WERI-Rb-1 (cell line): Measurements from ENCODE around the gene SEMA4D.

ENCODE experiments used
- DNase-seq: peaks from one replicate; pipeline ENCODE4 v3.0.0-alpha.2; 2020
- H3K27ac ChIP-seq: fragments of 250-450 bp; sonication (Bioruptor Pico); 2 replicates; pipeline ENCODE4 v1.5.1; 2020; ENCODE audit warnings: mild to moderate bottlenecking, moderate library complexity
- H3K27me3 ChIP-seq: fragments of 250-450 bp; sonication (Bioruptor Pico); 2 replicates; pipeline ENCODE4 v1.5.1; 2021; ENCODE audit warnings: mild to moderate bottlenecking, low read depth, moderate library complexity; ENCODE audit not compliant: insufficient read depth, severe bottlenecking
- H3K36me3 ChIP-seq: fragments of 250-450 bp; sonication (Bioruptor Pico); 2 replicates; pipeline ENCODE4 v1.5.1; 2020; ENCODE audit warnings: mild to moderate bottlenecking, moderate library complexity
- H3K4me3 ChIP-seq: 2 replicates; pipeline ENCODE4 v1.5.1; 2011; ENCODE audit warnings: low read depth, mild to moderate bottlenecking, control low read depth, low read length
- H3K9me3 ChIP-seq: fragments of 250-450 bp; sonication (Bioruptor Pico); 2 replicates; pipeline ENCODE4 v1.5.1; 2021; ENCODE audit warnings: mild to moderate bottlenecking, moderate library complexity; ENCODE audit not compliant: severe bottlenecking
- TF ChIP-seq, protein P1 (sequence below): IDR thresholded peaks from 2 replicates; pipeline ENCODE4 v1.5.1; 2011; ENCODE audit warnings: low read depth, mild to moderate bottlenecking, control low read depth, inconsistent platforms, low read length

Gene SEMA4D

DNA sequence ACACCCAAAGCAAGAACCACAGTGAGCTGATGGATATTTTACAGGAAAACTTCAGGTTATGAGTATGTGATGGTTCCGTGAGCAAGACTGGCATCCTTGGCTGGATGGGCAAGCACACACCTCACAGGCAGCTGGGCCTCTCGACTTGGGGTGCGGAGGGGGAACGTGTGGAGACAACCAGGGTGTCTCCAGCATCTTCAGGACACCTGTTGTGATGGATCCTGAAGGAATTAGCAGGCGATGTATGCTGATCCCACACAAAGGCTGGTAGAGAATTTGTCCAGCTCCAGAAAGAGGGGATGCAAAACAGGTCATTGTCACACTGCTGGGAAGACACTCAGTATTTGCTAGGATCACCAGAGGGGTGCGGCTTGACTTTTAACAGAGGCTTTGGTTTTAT is 136.9 kb downstream of the SEMA4D start:
- Histone ChIP-seq H3K36me3 (peaks cover 42% of the 10 kb centered on the region), H3K27ac (no peak overlapping the region), H3K9me3 (no peaks in the 10 kb centered on the region), H3K27me3 (no peaks in the 10 kb centered on the region), H3K4me3 (no peak overlapping the region)
- TF ChIP-seq, protein P1, sequence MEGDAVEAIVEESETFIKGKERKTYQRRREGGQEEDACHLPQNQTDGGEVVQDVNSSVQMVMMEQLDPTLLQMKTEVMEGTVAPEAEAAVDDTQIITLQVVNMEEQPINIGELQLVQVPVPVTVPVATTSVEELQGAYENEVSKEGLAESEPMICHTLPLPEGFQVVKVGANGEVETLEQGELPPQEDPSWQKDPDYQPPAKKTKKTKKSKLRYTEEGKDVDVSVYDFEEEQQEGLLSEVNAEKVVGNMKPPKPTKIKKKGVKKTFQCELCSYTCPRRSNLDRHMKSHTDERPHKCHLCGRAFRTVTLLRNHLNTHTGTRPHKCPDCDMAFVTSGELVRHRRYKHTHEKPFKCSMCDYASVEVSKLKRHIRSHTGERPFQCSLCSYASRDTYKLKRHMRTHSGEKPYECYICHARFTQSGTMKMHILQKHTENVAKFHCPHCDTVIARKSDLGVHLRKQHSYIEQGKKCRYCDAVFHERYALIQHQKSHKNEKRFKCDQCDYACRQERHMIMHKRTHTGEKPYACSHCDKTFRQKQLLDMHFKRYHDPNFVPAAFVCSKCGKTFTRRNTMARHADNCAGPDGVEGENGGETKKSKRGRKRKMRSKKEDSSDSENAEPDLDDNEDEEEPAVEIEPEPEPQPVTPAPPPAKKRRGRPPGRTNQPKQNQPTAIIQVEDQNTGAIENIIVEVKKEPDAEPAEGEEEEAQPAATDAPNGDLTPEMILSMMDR: no peak
- no peak for DNase-seq

- peaks cover 48% of the 10 kb centered on the region for H3K36me3 ChIP-seq
- no peak overlapping the region for H3K27ac ChIP-seq
- DNase-seq: peak; percentile 40
- no peak overlapping the region for H3K4me3 ChIP-seq
- H3K9me3 ChIP-seq: no peaks in the 10 kb centered on the region
- TF ChIP-seq, protein P1: no peak
- H3K27me3 ChIP-seq: no peaks in the 10 kb centered on the region
These were observed 137.4 kb downstream of the SEMA4D start for GRCh38 chr9:89360465-89360864.

DNA sequence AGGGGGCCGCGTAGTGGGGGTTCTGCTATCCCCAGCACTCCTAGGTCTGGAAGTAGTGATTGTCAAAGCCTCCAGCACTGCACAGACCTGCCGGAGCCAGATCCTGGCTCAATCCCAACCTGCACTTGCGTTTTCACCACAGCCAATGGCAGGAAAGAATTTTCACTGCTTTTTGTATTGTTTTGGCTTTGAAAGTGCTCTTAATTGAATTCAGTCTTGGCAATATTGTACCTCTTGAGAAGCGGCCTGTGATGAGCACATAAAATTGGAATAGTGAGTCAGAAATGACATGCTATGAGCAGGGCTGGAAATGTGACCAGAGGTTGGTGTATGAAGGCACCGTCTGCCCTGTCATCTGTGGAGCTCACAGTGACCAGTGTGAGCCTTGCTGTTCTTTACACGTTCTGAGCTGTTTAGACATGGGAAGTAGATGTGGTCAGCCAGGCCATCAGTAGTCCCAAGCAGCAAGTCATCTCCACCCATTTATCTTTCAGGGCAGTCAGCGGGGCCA is 138.1 kb downstream of the SEMA4D start:
- Histone ChIP-seq H3K27me3 (no peaks in the 10 kb centered on the region), H3K4me3 (no peak overlapping the region), H3K27ac (no peak overlapping the region), H3K9me3 (no peaks in the 10 kb centered on the region), H3K36me3 (peaks cover 54% of the 10 kb centered on the region)
- TF ChIP-seq, protein P1: no peak
- no peak for DNase-seq

DNA sequence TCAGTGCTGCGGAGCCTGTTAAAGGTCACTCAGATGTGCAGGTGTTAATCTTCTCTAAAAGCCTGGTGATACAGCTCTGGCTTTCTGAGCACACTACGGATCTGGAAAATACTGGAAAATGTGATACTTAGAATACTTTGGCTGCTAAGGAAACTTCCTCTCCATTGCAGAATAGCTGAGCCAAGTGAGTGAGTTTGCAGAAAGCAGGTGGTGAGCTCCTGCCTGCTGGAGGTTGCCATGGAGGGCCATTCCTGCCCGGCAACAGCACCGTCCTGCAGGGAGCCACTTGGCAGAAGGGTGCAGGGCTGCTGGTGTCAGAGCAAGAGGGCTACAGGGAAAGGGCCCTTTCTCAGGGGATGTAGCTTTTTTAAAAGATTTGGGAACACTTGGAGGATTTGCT is 138.9 kb downstream of the SEMA4D start:
- peaks cover 59% of the 10 kb centered on the region for H3K36me3 ChIP-seq
- no peaks in the 10 kb centered on the region for H3K9me3 ChIP-seq
- no peak overlapping the region for H3K27ac ChIP-seq
- H3K27me3 ChIP-seq: no peaks in the 10 kb centered on the region
- TF ChIP-seq, protein P1: no peak
- no peak overlapping the region for H3K4me3 ChIP-seq
- peak; percentile 61 for DNase-seq

DNA sequence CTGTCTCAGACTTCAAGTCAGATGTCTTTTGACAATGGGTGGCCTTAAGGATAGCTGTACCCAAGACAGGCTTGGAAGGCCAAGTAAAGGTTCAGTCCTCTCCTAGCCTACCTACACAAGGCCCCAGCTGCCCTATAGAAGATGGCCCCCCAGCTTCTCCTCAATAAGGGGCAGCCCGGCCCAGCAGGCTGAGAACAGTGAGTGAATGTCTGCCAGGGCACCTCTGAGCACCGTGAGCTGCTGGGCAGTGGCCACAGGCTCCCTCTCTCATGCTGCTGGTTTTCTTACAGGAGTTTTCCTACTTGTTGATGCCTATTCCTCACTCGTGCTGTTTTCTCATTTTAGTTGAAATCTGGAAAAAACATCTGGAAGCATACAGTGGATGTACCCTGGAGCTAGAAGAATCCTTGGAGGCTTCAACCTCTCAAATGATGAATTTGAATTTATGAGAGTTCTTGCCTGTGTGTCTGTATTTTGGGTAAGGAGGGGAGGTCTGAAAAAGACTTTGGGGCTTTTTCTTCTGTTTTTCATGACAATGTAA is 139.5 kb downstream of the SEMA4D start:
- Histone ChIP-seq H3K4me3 (no peak overlapping the region), H3K27me3 (no peaks in the 10 kb centered on the region), H3K9me3 (no peaks in the 10 kb centered on the region), H3K36me3 (peaks cover 63% of the 10 kb centered on the region), H3K27ac (no peak overlapping the region)
- no peak for DNase-seq
- TF ChIP-seq, protein P1: no peak
